EH (cell line): ENCODE measurements around the gene TFCP2L1.
A peak's percentile ranks its signal among the peaks of the same experiment; 100 is the strongest.

Experiments used
- DNase-seq: peaks from one replicate; pipeline ENCODE4 v3.0.0-alpha.2; 2015; ENCODE audit warnings: low read depth

Gene TFCP2L1

GRCh38 chr2:121218386-121218938 is 66.5 kb downstream of the TFCP2L1 start:
- no peak for DNase-seq

GRCh38 chr2:121217627-121218026 is 67.4 kb downstream of the TFCP2L1 start:
- no peak for DNase-seq

GRCh38 chr2:121214296-121214695 is 70.7 kb downstream of the TFCP2L1 start:
- DNase-seq, result no peak

GRCh38 chr2:121213386-121213785 is 71.6 kb downstream of the TFCP2L1 start:
- no peak for DNase-seq

GRCh38 chr2:121212661-121213325 is 72.2 kb downstream of the TFCP2L1 start:
- DNase-seq, result no peak

- DNase-seq, result no peak
Measured at GRCh38 chr2:121211689-121212151, 73.3 kb downstream of the TFCP2L1 start.

GRCh38 chr2:121211251-121211650 is 73.8 kb downstream of the TFCP2L1 start:
- DNase-seq, result no peak

GRCh38 chr2:121210691-121211090 is 74.3 kb downstream of the TFCP2L1 start:
- no peak for DNase-seq

- DNase-seq, result no peak
Measured at GRCh38 chr2:121209014-121209610, 75.9 kb downstream of the TFCP2L1 start.

GRCh38 chr2:121207494-121207893 is 77.5 kb downstream of the TFCP2L1 start:
- DNase-seq, result no peak

- DNase-seq, result peak; percentile 23
Measured at GRCh38 chr2:121205321-121205942, 79.6 kb downstream of the TFCP2L1 start.

- DNase-seq, result no peak
Measured at GRCh38 chr2:121203591-121204249, 81.3 kb downstream of the TFCP2L1 start.

- no peak for DNase-seq
Measured at GRCh38 chr2:121202541-121203310, 82.3 kb downstream of the TFCP2L1 start.

- no peak for DNase-seq
Measured at GRCh38 chr2:121201796-121202195, 83.2 kb downstream of the TFCP2L1 start.

GRCh38 chr2:121200419-121201315 is 84.3 kb downstream of the TFCP2L1 start:
- no peak for DNase-seq

GRCh38 chr2:121200011-121200347 is 85.0 kb downstream of the TFCP2L1 start:
- no peak for DNase-seq

- no peak for DNase-seq
Measured at GRCh38 chr2:121199281-121200010, 85.6 kb downstream of the TFCP2L1 start.

GRCh38 chr2:121197369-121198091 is 87.5 kb downstream of the TFCP2L1 start:
- peak; percentile 83 for DNase-seq

- DNase-seq, result no peak
Measured at GRCh38 chr2:121196849-121197155, 88.2 kb downstream of the TFCP2L1 start.
